ENCODE data around the gene AK1. TPM values are rescaled to one million over a fixed set of nuclear protein-coding genes. Genes with fewer than 3 reads are reported as not detected.

The AK1 gene, protein sequence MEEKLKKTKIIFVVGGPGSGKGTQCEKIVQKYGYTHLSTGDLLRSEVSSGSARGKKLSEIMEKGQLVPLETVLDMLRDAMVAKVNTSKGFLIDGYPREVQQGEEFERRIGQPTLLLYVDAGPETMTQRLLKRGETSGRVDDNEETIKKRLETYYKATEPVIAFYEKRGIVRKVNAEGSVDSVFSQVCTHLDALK
- total RNA-seq (2021) (35.8 and 52.9 TPM in 2 replicates), Bru-seq, nascent RNA (percentile 44 among the genes with signal in this experiment), BruChase-seq, experiment 1, labeled RNA remaining after a 2-hour chase (percentile 57 among the genes with signal in this experiment), BruChase-seq, experiment 2, labeled RNA remaining after a 6-hour chase (percentile 69 among the genes with signal in this experiment)
- long read RNA-seq, transcript AK1-203 (7 exons, 2,266 nt) = major isoform, 66 of 68 reads
- long read RNA-seq, partial matches to known transcripts = 0 of 68 reads
- long read RNA-seq, other reads (novel, unspliced or antisense) = 2 of 68 reads

DNA sequence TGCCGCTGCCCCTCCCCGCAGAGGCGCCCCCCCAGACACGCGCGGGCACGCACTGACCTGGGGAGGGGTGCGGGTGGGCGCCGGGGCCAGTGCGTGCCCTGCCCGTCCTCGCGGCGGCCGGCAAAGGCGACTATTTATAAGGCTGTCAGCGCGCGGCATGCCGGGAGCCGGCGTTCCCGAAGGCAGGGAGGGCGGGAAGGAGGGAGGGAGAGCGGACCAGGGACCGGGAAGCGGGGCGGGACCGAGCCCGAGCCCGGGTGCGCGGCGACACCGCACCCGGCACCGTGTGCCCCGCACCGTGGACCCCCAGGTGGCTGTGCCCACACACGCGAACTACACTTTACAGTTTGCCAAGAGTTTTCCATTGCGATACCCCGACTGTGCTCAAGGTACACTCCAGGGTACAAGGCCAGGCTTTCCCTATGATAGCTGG is at the start of gene AK1:
Gene AK1, minus strand, starts transcription at position 110 of the 433 bp plus-strand sequence. CDS start 3,058 bp downstream, outside the sequence.
- intact Hi-C loops (cut with micrococcal nuclease; ENCODE audit: unreplicated experiment) = no loop called here

DNA sequence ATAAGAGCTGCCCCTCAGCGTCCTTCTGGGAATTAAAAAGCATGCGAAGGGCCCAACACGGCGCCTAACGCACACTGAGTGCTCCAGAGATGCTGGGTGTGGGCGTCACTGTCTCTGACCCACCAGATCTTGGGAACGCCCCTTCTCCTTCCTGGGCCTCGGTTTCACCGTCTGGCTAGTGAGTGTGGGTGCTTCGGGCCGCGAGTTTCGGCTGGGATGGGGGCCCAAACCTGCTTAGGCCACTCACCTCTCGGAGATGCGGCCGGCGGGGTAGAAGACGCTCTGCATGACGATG is 49.4 kb upstream of the AK1 start:
- Histone ChIP-seq H3K27ac (ENCODE audit: low read depth, low read length, poor library complexity, severe bottlenecking) (no peak overlapping the region), H3K4me1 (ENCODE audit: insufficient read depth, low read length, poor library complexity, severe bottlenecking) (peaks cover 13% of the 10 kb centered on the region), H3K9me3 (ENCODE audit: low read depth, low read length, poor library complexity, severe bottlenecking) (no peaks in the 10 kb centered on the region), H3K4me3 (ENCODE audit: low read depth, low read length, poor library complexity, severe bottlenecking) (peak overlapping the region; percentile 48), H3K27me3 (replicated peaks; ENCODE audit: insufficient read depth, low read depth, low read length, poor library complexity) (no peaks in the 10 kb centered on the region), H3K36me3 (ENCODE audit: insufficient read depth, low read length, poor library complexity, severe bottlenecking) (no peaks in the 10 kb centered on the region)
- TF ChIP-seq, protein P1, sequence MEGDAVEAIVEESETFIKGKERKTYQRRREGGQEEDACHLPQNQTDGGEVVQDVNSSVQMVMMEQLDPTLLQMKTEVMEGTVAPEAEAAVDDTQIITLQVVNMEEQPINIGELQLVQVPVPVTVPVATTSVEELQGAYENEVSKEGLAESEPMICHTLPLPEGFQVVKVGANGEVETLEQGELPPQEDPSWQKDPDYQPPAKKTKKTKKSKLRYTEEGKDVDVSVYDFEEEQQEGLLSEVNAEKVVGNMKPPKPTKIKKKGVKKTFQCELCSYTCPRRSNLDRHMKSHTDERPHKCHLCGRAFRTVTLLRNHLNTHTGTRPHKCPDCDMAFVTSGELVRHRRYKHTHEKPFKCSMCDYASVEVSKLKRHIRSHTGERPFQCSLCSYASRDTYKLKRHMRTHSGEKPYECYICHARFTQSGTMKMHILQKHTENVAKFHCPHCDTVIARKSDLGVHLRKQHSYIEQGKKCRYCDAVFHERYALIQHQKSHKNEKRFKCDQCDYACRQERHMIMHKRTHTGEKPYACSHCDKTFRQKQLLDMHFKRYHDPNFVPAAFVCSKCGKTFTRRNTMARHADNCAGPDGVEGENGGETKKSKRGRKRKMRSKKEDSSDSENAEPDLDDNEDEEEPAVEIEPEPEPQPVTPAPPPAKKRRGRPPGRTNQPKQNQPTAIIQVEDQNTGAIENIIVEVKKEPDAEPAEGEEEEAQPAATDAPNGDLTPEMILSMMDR (conservative IDR thresholded peaks at IDR 0.05; ENCODE audit: low read depth, low read length) = no peak
- no peak for TF ChIP-seq EZH2 (IDR thresholded peaks at IDR 0.05; ENCODE audit: borderline replicate concordance, low read depth, low read length, poor library complexity, severe bottlenecking)
- intact Hi-C loops (cut with micrococcal nuclease; ENCODE audit: unreplicated experiment) = no loop called here
- ChIA-PET CTCF (no interaction called here), POLR2A (ENCODE audit: low non-redundant PET) (no interaction called here)
- no TSS peak for BruUV-seq (replicated peaks)
- DNase-seq (ENCODE audit: low spot score) = no peak

More for the DNA sequence above, at the start of gene AK1:
- H3K9me3 ChIP-seq (ENCODE audit: low read depth, low read length, poor library complexity, severe bottlenecking) = no peaks in the 10 kb centered on the region
- peaks cover 20% of the 10 kb centered on the region for H3K4me1 ChIP-seq (ENCODE audit: insufficient read depth, low read length, poor library complexity, severe bottlenecking)
- no peaks in the 10 kb centered on the region for H3K36me3 ChIP-seq (ENCODE audit: insufficient read depth, low read length, poor library complexity, severe bottlenecking)
- H3K4me3 ChIP-seq (ENCODE audit: low read depth, low read length, poor library complexity, severe bottlenecking) = peak within 1 kb of the TSS; percentile 50
- DNase-seq (ENCODE audit: low spot score) = peak; percentile 64
- H3K27me3 ChIP-seq (replicated peaks; ENCODE audit: insufficient read depth, low read depth, low read length, poor library complexity) = no peaks in the 10 kb centered on the region
- BruUV-seq (replicated peaks) = no TSS peak
- TF ChIP-seq, protein P1 (conservative IDR thresholded peaks at IDR 0.05; ENCODE audit: low read depth, low read length) = no peak
- TF ChIP-seq EZH2 (IDR thresholded peaks at IDR 0.05; ENCODE audit: borderline replicate concordance, low read depth, low read length, poor library complexity, severe bottlenecking) = no peak
- CTCF ChIA-PET = no interaction called here
- H3K27ac ChIP-seq (ENCODE audit: low read depth, low read length, poor library complexity, severe bottlenecking) = peak within 1 kb of the TSS; percentile 14
- POLR2A ChIA-PET (ENCODE audit: low non-redundant PET) = no interaction called here

DNA sequence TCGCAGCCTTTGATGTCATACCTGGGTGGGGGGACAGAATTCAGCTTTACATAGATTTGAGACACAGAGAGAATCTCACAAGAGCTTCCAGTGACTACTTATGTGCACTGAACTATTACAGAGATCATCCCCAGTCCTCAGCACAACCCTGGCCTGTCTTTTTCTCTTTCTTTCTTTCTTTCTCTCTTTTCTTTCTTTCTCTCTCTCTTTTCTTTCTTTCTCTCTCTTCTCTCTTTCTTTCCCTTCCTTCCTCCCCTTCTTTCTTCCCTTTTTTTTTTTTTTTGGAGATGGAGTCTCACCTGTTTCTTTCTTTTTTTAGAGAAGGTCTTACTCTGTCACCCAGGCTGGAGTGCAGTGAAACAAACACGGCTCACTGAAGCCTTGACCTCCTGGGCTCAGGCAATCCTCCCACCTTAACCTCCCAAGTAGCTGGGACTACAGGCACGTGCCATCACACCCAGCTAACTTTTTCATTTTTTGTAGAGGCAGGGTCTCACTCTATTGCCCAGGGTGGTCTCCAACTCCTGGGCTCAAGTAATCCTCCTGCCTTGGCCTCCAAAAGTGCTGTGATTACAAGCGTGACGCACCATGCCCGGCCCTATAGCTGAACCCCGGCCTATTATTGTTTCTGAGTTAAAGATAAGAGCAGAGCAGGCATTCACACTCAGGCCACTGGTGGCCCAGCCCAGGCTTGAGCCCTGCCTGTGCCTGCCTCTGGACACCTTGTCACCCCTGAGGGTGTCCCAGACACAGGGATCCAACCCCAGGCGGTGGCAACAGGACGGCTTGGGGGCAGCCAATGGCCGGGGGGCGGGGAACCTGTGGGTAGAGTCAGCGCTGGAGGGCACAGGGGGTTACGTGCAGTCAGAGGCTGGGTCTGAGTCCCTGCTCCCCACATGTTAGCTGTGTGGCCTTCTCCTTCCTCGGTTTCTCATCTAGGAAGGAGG is 48.8 kb upstream of the AK1 start:
- no peaks in the 10 kb centered on the region for H3K27me3 ChIP-seq (replicated peaks; ENCODE audit: insufficient read depth, low read depth, low read length, poor library complexity)
- ChIA-PET POLR2A (ENCODE audit: low non-redundant PET) (no interaction called here), CTCF (no interaction called here)
- H3K27ac ChIP-seq (ENCODE audit: low read depth, low read length, poor library complexity, severe bottlenecking) = no peak overlapping the region
- TF ChIP-seq, protein P1 (conservative IDR thresholded peaks at IDR 0.05; ENCODE audit: low read depth, low read length) = no peak
- TF ChIP-seq EZH2 (IDR thresholded peaks at IDR 0.05; ENCODE audit: borderline replicate concordance, low read depth, low read length, poor library complexity, severe bottlenecking) = no peak
- peaks cover 14% of the 10 kb centered on the region for H3K4me1 ChIP-seq (ENCODE audit: insufficient read depth, low read length, poor library complexity, severe bottlenecking)
- no peak for DNase-seq (ENCODE audit: low spot score)
- H3K9me3 ChIP-seq (ENCODE audit: low read depth, low read length, poor library complexity, severe bottlenecking) = no peaks in the 10 kb centered on the region
- BruUV-seq (replicated peaks) = no TSS peak
- no peaks in the 10 kb centered on the region for H3K36me3 ChIP-seq (ENCODE audit: insufficient read depth, low read length, poor library complexity, severe bottlenecking)
- peak overlapping the region; percentile 48 for H3K4me3 ChIP-seq (ENCODE audit: low read depth, low read length, poor library complexity, severe bottlenecking)
- intact Hi-C loops (cut with micrococcal nuclease; ENCODE audit: unreplicated experiment) = no loop called here
